ENCODE results near the gene CLTRN. TPM values are rescaled to one million over a fixed set of nuclear protein-coding genes. Genes with fewer than 3 reads are reported as not detected.

CLTRN gene
- total and polyA plus RNA-seq, 2 donors (not counting 1 experiment from before 2014, with no cell fraction given), result 0.50 to 0.51 TPM

DNA sequence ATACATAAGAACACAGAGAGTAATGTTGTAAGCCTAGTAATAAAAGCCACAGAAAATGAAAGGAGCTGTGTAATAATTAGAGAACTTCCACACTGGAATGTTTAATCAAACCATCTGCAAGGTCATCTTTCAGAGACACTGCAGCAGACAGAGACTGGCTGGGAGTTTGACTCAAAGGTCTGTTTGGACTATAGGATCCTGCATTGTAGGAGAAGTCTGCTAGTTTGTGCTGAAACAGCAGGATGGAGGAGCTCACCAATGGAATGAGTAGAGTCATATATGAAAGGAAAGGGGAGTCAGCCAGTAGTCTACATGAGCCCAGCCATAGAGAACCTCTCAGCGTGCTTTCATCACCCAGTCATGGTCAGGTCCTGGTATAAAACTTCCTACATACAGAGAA, 59.4 kb downstream of the CLTRN start:
- TF ChIP-seq EZH2 (IDR thresholded peaks at IDR 0.05; ENCODE audit: low read length, missing control alignments), result no peak
- TF ChIP-seq CTCF (conservative IDR thresholded peaks at IDR 0.05 in 1 of 2, IDR thresholded peaks at IDR 0.05 in 1 of 2; ENCODE audit: low read depth in 1 of 2, low read length in 2 of 2), result no peak
- no peaks in the 10 kb centered on the region for H3K9me3 ChIP-seq (ENCODE audit: control insufficient read depth, insufficient read depth, low read depth, low read length)

GRCh38 chrX:15602761-15603160, 61.8 kb downstream of the CLTRN start:
- H3K36me3 ChIP-seq (ENCODE audit: control insufficient read depth, insufficient read depth, low read length), result no peaks in the 10 kb centered on the region
- no peak overlapping the region for H3K9ac ChIP-seq (ENCODE audit: insufficient read depth, low read length)
- H3K4me3 ChIP-seq (replicated peaks in 1 of 4; ENCODE audit: control extremely low read depth in 1 of 4, insufficient read depth in 1 of 4, low read depth in 3 of 4, low read length in 4 of 4), result no peak overlapping the region
- H3K27me3 ChIP-seq (ENCODE audit: control insufficient read depth, insufficient read depth, low read length), result no peaks in the 10 kb centered on the region
- H3K4me1 ChIP-seq (ENCODE audit: control insufficient read depth, extremely low read depth, insufficient read depth, low read length), result no peaks in the 10 kb centered on the region
- no peaks in the 10 kb centered on the region for H3K9me3 ChIP-seq (ENCODE audit: control insufficient read depth, insufficient read depth, low read depth, low read length)
- no peak overlapping the region for H3K4me2 ChIP-seq (ENCODE audit: extremely low read depth, insufficient read depth, low read length)
- no peaks in the 10 kb centered on the region for H4K20me1 ChIP-seq (ENCODE audit: control insufficient read depth, extremely low read depth, insufficient read depth, low read length)
- H3K27ac ChIP-seq (ENCODE audit: insufficient read depth, low read length), result no peak overlapping the region
- TF ChIP-seq CTCF (conservative IDR thresholded peaks at IDR 0.05 in 1 of 2, IDR thresholded peaks at IDR 0.05 in 1 of 2; ENCODE audit: low read depth in 1 of 2, low read length in 2 of 2) (no peak), EZH2 (IDR thresholded peaks at IDR 0.05; ENCODE audit: low read length, missing control alignments) (no peak)
- H2AFZ ChIP-seq (ENCODE audit: low read length), result no peak overlapping the region
- no peak for DNase-seq (ENCODE audit: low read depth in 2 of 2)
- no peaks in the 10 kb centered on the region for H3K79me2 ChIP-seq (ENCODE audit: control insufficient read depth, insufficient read depth, low read length)

More for the DNA sequence above, 59.4 kb downstream of the CLTRN start:
- no peak for DNase-seq (ENCODE audit: low read depth in 2 of 2)
- H4K20me1 ChIP-seq (ENCODE audit: control insufficient read depth, extremely low read depth, insufficient read depth, low read length), result no peaks in the 10 kb centered on the region
- no peaks in the 10 kb centered on the region for H3K4me1 ChIP-seq (ENCODE audit: control insufficient read depth, extremely low read depth, insufficient read depth, low read length)
- no peak overlapping the region for H3K4me3 ChIP-seq (replicated peaks in 1 of 4; ENCODE audit: control extremely low read depth in 1 of 4, insufficient read depth in 1 of 4, low read depth in 3 of 4, low read length in 4 of 4)
- H3K27me3 ChIP-seq (ENCODE audit: control insufficient read depth, insufficient read depth, low read length), result no peaks in the 10 kb centered on the region
- no peak overlapping the region for H2AFZ ChIP-seq (ENCODE audit: low read length)
- no peaks in the 10 kb centered on the region for H3K79me2 ChIP-seq (ENCODE audit: control insufficient read depth, insufficient read depth, low read length)
- H3K27ac ChIP-seq (ENCODE audit: insufficient read depth, low read length), result no peak overlapping the region
- H3K4me2 ChIP-seq (ENCODE audit: extremely low read depth, insufficient read depth, low read length), result no peak overlapping the region
- no peaks in the 10 kb centered on the region for H3K36me3 ChIP-seq (ENCODE audit: control insufficient read depth, insufficient read depth, low read length)
- no peak overlapping the region for H3K9ac ChIP-seq (ENCODE audit: insufficient read depth, low read length)

DNA sequence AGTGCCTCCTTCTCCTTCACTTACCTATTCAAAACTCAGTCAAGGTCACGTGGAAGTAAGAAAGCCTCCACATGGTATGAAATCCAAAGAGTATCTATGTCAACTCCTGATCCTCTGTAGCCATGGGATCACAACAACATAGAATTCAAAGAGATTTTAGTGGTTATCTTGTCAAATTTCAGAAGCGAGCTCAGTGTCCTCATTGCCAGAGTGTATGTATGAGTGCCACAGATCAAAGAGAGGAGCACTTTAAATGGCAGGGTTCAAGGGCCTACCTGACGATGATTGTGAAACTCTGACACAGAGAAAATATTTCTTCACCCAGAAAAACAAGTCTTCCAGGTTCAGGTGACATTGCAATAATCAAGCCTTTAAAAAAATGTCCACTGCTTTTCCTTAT, 62.7 kb downstream of the CLTRN start:
- H3K9ac ChIP-seq (ENCODE audit: insufficient read depth, low read length), result no peak overlapping the region
- DNase-seq (ENCODE audit: low read depth in 2 of 2), result no peak
- no peaks in the 10 kb centered on the region for H3K36me3 ChIP-seq (ENCODE audit: control insufficient read depth, insufficient read depth, low read length)
- H3K9me3 ChIP-seq (ENCODE audit: control insufficient read depth, insufficient read depth, low read depth, low read length), result no peaks in the 10 kb centered on the region
- H3K4me2 ChIP-seq (ENCODE audit: extremely low read depth, insufficient read depth, low read length), result no peak overlapping the region
- no peak overlapping the region for H3K4me3 ChIP-seq (replicated peaks in 1 of 4; ENCODE audit: control extremely low read depth in 1 of 4, insufficient read depth in 1 of 4, low read depth in 3 of 4, low read length in 4 of 4)
- no peak for TF ChIP-seq CTCF (conservative IDR thresholded peaks at IDR 0.05 in 1 of 2, IDR thresholded peaks at IDR 0.05 in 1 of 2; ENCODE audit: low read depth in 1 of 2, low read length in 2 of 2)
- no peak for TF ChIP-seq EZH2 (IDR thresholded peaks at IDR 0.05; ENCODE audit: low read length, missing control alignments)
- no peaks in the 10 kb centered on the region for H3K79me2 ChIP-seq (ENCODE audit: control insufficient read depth, insufficient read depth, low read length)
- no peaks in the 10 kb centered on the region for H3K27me3 ChIP-seq (ENCODE audit: control insufficient read depth, insufficient read depth, low read length)
- no peak overlapping the region for H2AFZ ChIP-seq (ENCODE audit: low read length)
- no peaks in the 10 kb centered on the region for H3K4me1 ChIP-seq (ENCODE audit: control insufficient read depth, extremely low read depth, insufficient read depth, low read length)
- no peaks in the 10 kb centered on the region for H4K20me1 ChIP-seq (ENCODE audit: control insufficient read depth, extremely low read depth, insufficient read depth, low read length)
- no peak overlapping the region for H3K27ac ChIP-seq (ENCODE audit: insufficient read depth, low read length)

Measured in fibroblast of lung (primary cell).